PC-3 (cell line): Measurements from ENCODE around the gene MTPN. TPM values are rescaled to one million over a fixed set of nuclear protein-coding genes. Genes with fewer than 3 reads are reported as not detected.

ENCODE experiments used
- ATAC-seq: fragments of 200-7000 bp; cut with Tn5 transposase; 2 replicates; pipeline ENCODE4 v1.9.1; 2020; ENCODE audit warnings: mild to moderate bottlenecking, moderate library complexity
- BruUV-seq: library from RNA; stranded (reverse); fragments of 400-500 nt; replicated peaks from 2 replicates; lab custom pipeline; 2021; lab: Mats Ljungman, UMichigan
- CTCF ChIA-PET: fragments of 300-600 bp; sonication (Branson Sonifier 250); formaldehyde crosslinking; loops from one replicate; lab custom pipeline; 2022; ENCODE audit warnings: antibody characterized with exemption; lab: Charles Lee
- POLR2A ChIA-PET: fragments of 300-600 bp; sonication (Branson Sonifier 250); formaldehyde crosslinking; loops from one replicate; lab custom pipeline; 2022; ENCODE audit warnings: antibody characterized with exemption; ENCODE audit not compliant: unreplicated experiment; lab: Charles Lee
- DNase-seq: peaks from one replicate; pipeline ENCODE4 v3.0.0-alpha.2; 2015
- H2AFZ ChIP-seq: fragments of 300-600 bp; sonication (generic); 2 replicates; pipeline ENCODE4 v1.6.0; 2016; ENCODE audit warnings: antibody characterized with exemption, low read length
- H3F3A ChIP-seq: fragments of 300-600 bp; sonication (generic); one replicate; pipeline ENCODE4 v1.6.0; 2017; ENCODE audit warnings: antibody characterized with exemption, low read length, control low read depth, mild to moderate bottlenecking; ENCODE audit not compliant: unreplicated experiment
- H3K27ac ChIP-seq: fragments of 300-600 bp; sonication (generic); 2 replicates; pipeline ENCODE4 v1.5.1; 2016; ENCODE audit warnings: mild to moderate bottlenecking, low read length
- H3K27me3 ChIP-seq: fragments of 300-600 bp; sonication (generic); 2 replicates; pipeline ENCODE4 v1.6.1; 2016; ENCODE audit warnings: low read length, mixed read lengths
- H3K36me3 ChIP-seq: fragments of 300-600 bp; sonication (generic); 2 replicates; pipeline ENCODE4 v1.6.1; 2016; ENCODE audit warnings: low read depth, mixed run types, low read length, mixed read lengths
- H3K4me1 ChIP-seq: fragments of 300-600 bp; sonication (generic); 2 replicates; pipeline ENCODE4 v1.5.1; 2016; ENCODE audit warnings: low read length; ENCODE audit not compliant: insufficient read depth
- H3K4me2 ChIP-seq: fragments of 300-600 bp; sonication (generic); 2 replicates; pipeline ENCODE4 v1.6.0; 2016; ENCODE audit warnings: low read length
- H3K4me3 ChIP-seq: fragments of 300-600 bp; sonication (generic); 2 replicates; pipeline ENCODE4 v1.5.1; 2016; ENCODE audit warnings: mild to moderate bottlenecking, low read length, mixed read lengths
- H3K79me2 ChIP-seq: fragments of 300-600 bp; sonication (generic); 2 replicates; pipeline ENCODE4 v1.6.1; 2017; ENCODE audit warnings: low read length, mixed read lengths
- H3K9ac ChIP-seq: fragments of 300-600 bp; sonication (generic); 2 replicates; pipeline ENCODE4 v1.6.0; 2016; ENCODE audit warnings: mild to moderate bottlenecking, low read length
- H3K9me2 ChIP-seq: fragments of 300-600 bp; sonication (generic); replicated peaks from 2 replicates; pipeline ENCODE4 v1.6.1; 2016; ENCODE audit warnings: mixed run types, low read length, mixed read lengths
- H3K9me3 ChIP-seq: fragments of 300-600 bp; sonication (generic); 2 replicates; pipeline ENCODE4 v1.6.1; 2016; ENCODE audit warnings: low read length, mixed read lengths
- H4K20me1 ChIP-seq: fragments of 300-600 bp; sonication (generic); 2 replicates; pipeline ENCODE4 v1.6.1; 2016; ENCODE audit warnings: low read length, mixed read lengths
- EZH2 ChIP-seq: fragments of 300-600 bp; sonication (generic); IDR thresholded peaks from one replicate; pipeline ENCODE4 v1.6.1; 2017; ENCODE audit warnings: antibody characterized with exemption, mild to moderate bottlenecking, low read length; ENCODE audit not compliant: unreplicated experiment
- EZH2phosphoT487 ChIP-seq: fragments of 300-600 bp; sonication (generic); IDR thresholded peaks from 2 replicates; pipeline ENCODE4 v1.6.1; 2018; ENCODE audit warnings: mild to moderate bottlenecking, antibody characterized with exemption, low read length, borderline replicate concordance
- intact Hi-C: fragments of 100-400 bp; cut with micrococcal nuclease; formaldehyde crosslinking; loops from 2 replicates; pipeline ENCODE4 v1.9.0; 2023
- total RNA-seq: library from RNA; depleted of rRNA; stranded (reverse); fragments of >200 nt; gene quantifications from 2 replicates; pipeline ENCODE4 v1.2.3, GENCODE V29; 2014
- TF ChIP-seq, protein P1 (sequence below): fragments of 300-600 bp; sonication (generic); conservative IDR thresholded peaks from 2 replicates; pipeline ENCODE4 v1.5.1; 2017; ENCODE audit warnings: antibody characterized with exemption, low read depth, mild to moderate bottlenecking, low read length

The MTPN gene
- total RNA-seq, 1 experiment from 2014 or later: 96.0 TPM

DNA sequence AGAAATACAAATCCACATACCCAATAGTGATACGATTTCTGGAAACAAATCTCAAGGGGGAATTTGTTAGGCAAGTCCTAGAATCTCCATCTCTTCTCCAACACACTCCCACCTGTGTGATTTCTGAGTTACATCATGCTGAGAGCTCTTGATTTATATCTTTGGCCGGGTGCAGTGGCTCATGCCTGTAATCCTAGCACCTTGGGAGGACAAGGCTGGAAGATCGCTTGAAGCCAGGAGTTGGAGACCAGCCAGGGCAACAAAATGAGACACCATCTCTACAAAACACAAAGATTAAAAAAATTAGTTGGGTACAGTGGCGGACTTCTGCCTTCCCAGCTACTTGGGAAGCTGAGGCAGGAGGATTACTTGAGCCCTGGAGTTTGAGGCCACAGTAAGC, 1.5 kb upstream of the MTPN start:
- peaks cover 24% of the 10 kb centered on the region for H4K20me1 ChIP-seq
- no TSS peak for BruUV-seq
- no peaks in the 10 kb centered on the region for H3F3A ChIP-seq
- intact Hi-C loops: loop anchor here (5.0 kb wide), 1 partner anchor 316 kb away; the partner anchor contains the start of gene STMP1
- no peak for TF ChIP-seq EZH2phosphoT487
- no peak for TF ChIP-seq EZH2
- TF ChIP-seq, protein P1, sequence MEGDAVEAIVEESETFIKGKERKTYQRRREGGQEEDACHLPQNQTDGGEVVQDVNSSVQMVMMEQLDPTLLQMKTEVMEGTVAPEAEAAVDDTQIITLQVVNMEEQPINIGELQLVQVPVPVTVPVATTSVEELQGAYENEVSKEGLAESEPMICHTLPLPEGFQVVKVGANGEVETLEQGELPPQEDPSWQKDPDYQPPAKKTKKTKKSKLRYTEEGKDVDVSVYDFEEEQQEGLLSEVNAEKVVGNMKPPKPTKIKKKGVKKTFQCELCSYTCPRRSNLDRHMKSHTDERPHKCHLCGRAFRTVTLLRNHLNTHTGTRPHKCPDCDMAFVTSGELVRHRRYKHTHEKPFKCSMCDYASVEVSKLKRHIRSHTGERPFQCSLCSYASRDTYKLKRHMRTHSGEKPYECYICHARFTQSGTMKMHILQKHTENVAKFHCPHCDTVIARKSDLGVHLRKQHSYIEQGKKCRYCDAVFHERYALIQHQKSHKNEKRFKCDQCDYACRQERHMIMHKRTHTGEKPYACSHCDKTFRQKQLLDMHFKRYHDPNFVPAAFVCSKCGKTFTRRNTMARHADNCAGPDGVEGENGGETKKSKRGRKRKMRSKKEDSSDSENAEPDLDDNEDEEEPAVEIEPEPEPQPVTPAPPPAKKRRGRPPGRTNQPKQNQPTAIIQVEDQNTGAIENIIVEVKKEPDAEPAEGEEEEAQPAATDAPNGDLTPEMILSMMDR: no peak
- H3K4me2 ChIP-seq: no peak overlapping the region
- peaks cover 33% of the 10 kb centered on the region for H3K4me1 ChIP-seq
- H3K27ac ChIP-seq: no peak overlapping the region
- H3K4me3 ChIP-seq: no peak overlapping the region
- 0 out of 2 replicates have a peak, but pooled peaks cover 1% of the 10 kb centered on the region for H3K36me3 ChIP-seq
- H3K9me2 ChIP-seq: no peaks in the 10 kb centered on the region
- H3K9me3 ChIP-seq: no peaks in the 10 kb centered on the region
- ChIA-PET POLR2A (no interaction called here), CTCF (no interaction called here)
- no peak overlapping the region for H3K9ac ChIP-seq
- H3K79me2 ChIP-seq: peaks cover 35% of the 10 kb centered on the region
- no peak overlapping the region for H2AFZ ChIP-seq
- ATAC-seq (no peak), DNase-seq (no peak)
- no peaks in the 10 kb centered on the region for H3K27me3 ChIP-seq

GRCh38 chr7:135977742-135978066, 545 bp upstream of the MTPN start:
- TF ChIP-seq, protein P1: no peak
- no peak for TF ChIP-seq EZH2phosphoT487
- H3K79me2 ChIP-seq: peaks cover 44% of the 10 kb centered on the region
- peak overlapping the region; percentile 92 for H3K9ac ChIP-seq
- ATAC-seq (peak; percentile 2), DNase-seq (no peak)
- POLR2A ChIA-PET: no interaction called here
- no peaks in the 10 kb centered on the region for H3K9me3 ChIP-seq
- H3K36me3 ChIP-seq: 0 out of 2 replicates have a peak, but pooled peaks cover 2% of the 10 kb centered on the region
- CTCF ChIA-PET: no interaction called here
- no peak overlapping the region for H3K27ac ChIP-seq
- peak overlapping the region; percentile 95 for H3K4me2 ChIP-seq
- H3K4me1 ChIP-seq: peaks cover 33% of the 10 kb centered on the region
- no peaks in the 10 kb centered on the region for H3K9me2 ChIP-seq
- intact Hi-C loops: loop anchor here (5.0 kb wide), 1 partner anchor 315 kb away; the partner anchor contains the start of gene STMP1
- H4K20me1 ChIP-seq: peaks cover 33% of the 10 kb centered on the region
- peak overlapping the region; percentile 84 for H2AFZ ChIP-seq
- H3K27me3 ChIP-seq: no peaks in the 10 kb centered on the region
- H3F3A ChIP-seq: no peaks in the 10 kb centered on the region
- H3K4me3 ChIP-seq: peak overlapping the region; percentile 100
- TSS peak; percentile 95 for BruUV-seq

DNA sequence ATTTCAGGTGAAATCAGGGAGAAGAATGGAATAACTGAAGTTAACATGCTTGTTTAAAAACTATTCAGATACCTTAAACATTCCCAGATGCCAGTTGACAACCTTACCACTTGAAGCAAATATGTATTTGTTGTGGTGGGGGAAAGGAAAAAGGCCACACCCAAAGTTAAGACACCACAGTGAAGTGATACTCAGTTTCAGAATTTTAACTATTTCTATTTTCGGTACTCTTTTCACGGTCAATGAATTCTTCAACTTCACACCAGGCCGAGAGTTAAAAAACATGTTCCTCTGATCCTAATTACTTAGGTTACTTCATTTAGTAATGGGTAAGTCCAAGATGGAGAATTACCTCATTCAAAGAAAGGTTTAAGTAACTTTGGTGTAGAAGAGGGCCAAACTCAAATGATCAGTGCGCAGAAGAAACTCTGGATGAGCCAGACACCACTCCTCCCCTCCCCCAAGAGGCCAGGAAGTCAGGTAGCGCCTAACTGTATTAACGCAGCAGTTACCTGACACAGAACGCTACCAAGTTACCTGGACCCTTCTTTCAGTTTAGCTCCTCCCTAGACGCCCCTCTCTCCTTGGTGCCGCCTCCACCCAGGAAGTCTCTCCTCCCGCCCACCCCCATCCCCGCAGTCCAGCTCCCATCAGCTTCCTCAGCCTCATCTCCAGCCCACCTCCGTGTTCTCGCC, 700 bp downstream of the MTPN start:
- ATAC-seq (peak; percentile 10), DNase-seq (peak; percentile 6)
- no peaks in the 10 kb centered on the region for H3K9me3 ChIP-seq
- H3K9me2 ChIP-seq: no peaks in the 10 kb centered on the region
- POLR2A ChIA-PET: interaction anchor here (0.7 kb wide), 1 partner anchor 76 kb away, joined by 3 read pairs; no protein-coding TSS in a partner anchor
- H2AFZ ChIP-seq: peak overlapping the region; percentile 84
- H3K27me3 ChIP-seq: no peaks in the 10 kb centered on the region
- H3K4me2 ChIP-seq: peak overlapping the region; percentile 95
- peak overlapping the region; percentile 37; the same call in 1 of the 2 replicates for H3K27ac ChIP-seq
- peaks cover 11% of the 10 kb centered on the region; the same call in 1 of the 2 replicates for H3K36me3 ChIP-seq
- H3K9ac ChIP-seq: peak overlapping the region; percentile 92
- peaks cover 56% of the 10 kb centered on the region for H3K79me2 ChIP-seq
- CTCF ChIA-PET: no interaction called here
- peak overlapping the region; percentile 100 for H3K4me3 ChIP-seq
- no peaks in the 10 kb centered on the region for H3F3A ChIP-seq
- TSS peak; percentile 40 for BruUV-seq
- intact Hi-C loops: loop anchor here (5.0 kb wide), 1 partner anchor 314 kb away; the partner anchor contains the start of gene STMP1
- TF ChIP-seq, protein P1: no peak
- no peak for TF ChIP-seq EZH2phosphoT487
- peaks cover 35% of the 10 kb centered on the region for H4K20me1 ChIP-seq
- H3K4me1 ChIP-seq: peaks cover 33% of the 10 kb centered on the region
